K562 (cell line): ENCODE results near the gene BCORL1. TPM values are rescaled to one million over a fixed set of nuclear protein-coding genes. Genes with fewer than 3 reads are reported as not detected.

Experiments used
- ATAC-seq: fragments of 200-7000 bp; cut with Tn5 transposase; 3 replicates; pipeline ENCODE4 v1.9.1; 2020; ENCODE audit warnings: moderate library complexity
- BruUV-seq: library from RNA; stranded (reverse); fragments of 400-500 nt; replicated peaks from 2 replicates; lab custom pipeline; 2021; lab: Mats Ljungman, UMichigan
- CTCF ChIA-PET: fragments of 300-600 bp; formaldehyde crosslinking; extraction: SDS; loops from one replicate; lab custom pipeline; 2021; ENCODE audit warnings: low intra/inter-chr PET ratio; lab: Yijun Ruan, JAX
- POLR2A ChIA-PET: fragments of 300-600, 350-650 bp; sonication (Branson Sonifier 250); formaldehyde crosslinking; extraction: SDS; loops from one replicate; lab custom pipeline; 2021; ENCODE audit warnings: antibody characterized with exemption, inconsistent platforms; lab: Yijun Ruan, JAX
- DNase-seq, 4 experiments: peaks; one replicate each; pipeline versions ENCODE4 v3.0.0 to v3.0.0-alpha.2; 2011 to 2018; ENCODE audit warnings: low spot score in 3 of 4, mixed read lengths in 3 of 4; ENCODE audit errors: extremely low read depth in 1 of 4
- FAIRE-seq: peaks from 2 replicates; lab custom pipeline; 2011; peaks lifted over from hg19 to GRCh38; lab: Jason Lieb, UNC
- H2AFZ ChIP-seq: 2 replicates; pipeline ENCODE4 v1.6.0; 2011; ENCODE audit warnings: low read depth, low read length, control low read depth, inconsistent platforms
- H3K27ac ChIP-seq: fragments of 200-600 bp; 3 replicates; pipeline ENCODE4 v1.8.0; 2011; ENCODE audit warnings: low read depth, mild to moderate bottlenecking, control low read depth, inconsistent platforms, low read length, moderate library complexity, mixed read lengths; ENCODE audit errors: extremely low read depth
- H3K27me3 ChIP-seq, 2 experiments: fragments of 300-600 bp in 1 of 2; 2 replicates in 1 of 2; 3 replicates in 1 of 2; pipeline versions ENCODE4 v1.6.0 to v1.8.0; 2011; ENCODE audit warnings: inconsistent platforms in 2 of 2, low read length in 2 of 2, mild to moderate bottlenecking in 1 of 2, mixed read lengths in 1 of 2, moderate library complexity in 1 of 2; ENCODE audit not compliant: control insufficient read depth in 2 of 2, insufficient read depth in 2 of 2
- H3K36me3 ChIP-seq: fragments of 300-600 bp; 3 replicates; pipeline ENCODE4 v1.8.0; 2011; ENCODE audit warnings: mild to moderate bottlenecking, low read length, inconsistent platforms; ENCODE audit not compliant: control insufficient read depth, insufficient read depth
- H3K4me1 ChIP-seq, 2 experiments: fragments of 200-600 bp in 1 of 2; replicated peaks in 1 of 2; 2 replicates in 1 of 2; 3 replicates in 1 of 2; pipeline versions ENCODE4 v1.5.1 to v1.8.0; 2011; ENCODE audit warnings: inconsistent platforms in 2 of 2, low read length in 2 of 2, mild to moderate bottlenecking in 1 of 2, mixed read lengths in 1 of 2, moderate library complexity in 1 of 2; ENCODE audit not compliant: control insufficient read depth in 2 of 2, insufficient read depth in 2 of 2
- H3K4me2 ChIP-seq: 2 replicates; pipeline ENCODE4 v1.6.1; 2011; ENCODE audit warnings: low read length, control low read depth, inconsistent platforms, mixed read lengths; ENCODE audit not compliant: insufficient read depth
- H3K4me3 ChIP-seq: fragments of 200-600 bp; sonication (generic), shearing (Covaris generic); 2 replicates; pipeline ENCODE4 v1.5.1; 2016; ENCODE audit warnings: control low read depth, inconsistent platforms
- H3K79me2 ChIP-seq: fragments of 200-600 bp; 3 replicates; pipeline ENCODE4 v1.8.0; 2011; ENCODE audit warnings: low read length, inconsistent platforms; ENCODE audit not compliant: control insufficient read depth, insufficient read depth
- H3K9ac ChIP-seq, 2 experiments: 2 replicates each; pipeline versions ENCODE4 v1.6.0 to v1.6.1; 2011; ENCODE audit warnings: low read depth in 2 of 2, low read length in 2 of 2, control low read depth in 1 of 2, inconsistent platforms in 1 of 2, mild to moderate bottlenecking in 1 of 2, mixed read lengths in 1 of 2; ENCODE audit not compliant: insufficient read depth in 1 of 2
- H3K9me1 ChIP-seq: one replicate; pipeline ENCODE4 v1.6.0; 2011; ENCODE audit warnings: inconsistent platforms, mild to moderate bottlenecking, low read length, moderate library complexity; ENCODE audit not compliant: control insufficient read depth, insufficient read depth
- H3K9me3 ChIP-seq: replicated peaks from 2 replicates; pipeline ENCODE4 v1.5.1; 2011; ENCODE audit warnings: low read depth, low read length, inconsistent platforms; ENCODE audit not compliant: control insufficient read depth, insufficient read depth
- H4K20me1 ChIP-seq: replicated peaks from 2 replicates; pipeline ENCODE4 v1.6.1; 2011; ENCODE audit warnings: low read length, inconsistent platforms, mixed read lengths; ENCODE audit not compliant: control insufficient read depth, insufficient read depth
- CTBP1 ChIP-seq: fragments of 450-650 bp; IDR thresholded peaks from 2 replicates; pipeline ENCODE4 v1.6.1; 2016; ENCODE audit warnings: borderline replicate concordance
- FUS ChIP-seq: fragments of 200-400 bp; formaldehyde crosslinking; optimal IDR thresholded peaks from 2 replicates; pipeline ENCODE3; 2017; ENCODE audit warnings: low read depth, low read length
- L3MBTL2 ChIP-seq: fragments of 450-650 bp; IDR thresholded peaks from 2 replicates; pipeline ENCODE4 v1.6.1; 2016; ENCODE audit warnings: mild to moderate bottlenecking, moderate library complexity
- MEIS2 ChIP-seq: fragments of 450-650 bp; IDR thresholded peaks from 2 replicates; pipeline ENCODE4 v1.6.1; 2014; ENCODE audit warnings: mild to moderate bottlenecking; ENCODE audit not compliant: partially characterized antibody
- MYBL2 ChIP-seq, 2 experiments: fragments of 450-650 bp in 1 of 2; sonication (generic) in 1 of 2; formaldehyde crosslinking in 1 of 2; IDR thresholded peaks; 2 replicates each; pipeline versions ENCODE4 v1.6.1 to v1.8.1; 2017 to 2022; ENCODE audit warnings: borderline replicate concordance in 1 of 2, inconsistent platforms in 1 of 2, low read depth in 1 of 2, mild to moderate bottlenecking in 1 of 2, missing genetic modification reagents in 1 of 2, moderate library complexity in 1 of 2
- RBM14 ChIP-seq: fragments of 200-400 bp; formaldehyde crosslinking; IDR thresholded peaks from 2 replicates; pipeline ENCODE4 v1.6.1; 2018; ENCODE audit warnings: low read depth, mild to moderate bottlenecking, low read length, moderate library complexity, borderline replicate concordance; ENCODE audit not compliant: insufficient read depth
- ZNF134 ChIP-seq: fragments of 250-450 bp; sonication (Bioruptor Pico); conservative IDR thresholded peaks from 2 replicates; pipeline ENCODE4 v1.4.0; 2020
- WGBS: fragments of 100-300 bp; shearing (Covaris generic); methylation state at CpG from one replicate; pipeline ENCODE4 v1.1.6; 2016; ENCODE audit warnings: low coverage, mixed read lengths; ENCODE audit not compliant: insufficient coverage; ENCODE audit errors: missing lambda C conversion rate; 5-methylcytosine and 5-hydroxymethylcytosine counted together
- in situ Hi-C: fragments of 300-500 bp; cut with MboI; formaldehyde crosslinking; loops from 4 replicates; pipeline ENCODE4 v1.15.0; 2018; ENCODE audit warnings: inconsistent platforms, mixed read lengths
- intact Hi-C: fragments of 100-400 bp; cut with micrococcal nuclease; formaldehyde crosslinking; loops from 2 replicates; pipeline ENCODE4 v1.14.2; 2022
- polyA plus RNA-seq, 8 experiments: library from polyadenylated mRNA; depleted of rRNA in 4 of 8; stranded (reverse) in 5 of 8; unstranded in 3 of 8; fragments of >200 nt; fragmentation: Nextera tagmentation in 2 of 8; fragmentation: Illumina TruSeq in 1 of 8; extraction: Ambion mirVana in 2 of 8; extraction: Trizol in 1 of 8; gene quantifications; 2 replicates each; pipeline versions ENCODE4 v1.2.1 to v1.2.3, GENCODE V29; 2011 to 2014; ENCODE audit warnings: inconsistent platforms in 1 of 8, missing spikeins in 1 of 8
- total RNA-seq, 7 experiments: library from RNA; depleted of rRNA in 6 of 7; stranded (reverse); fragments of >200 nt in 6 of 7; fragmentation: Illumina TruSeq in 2 of 7; extraction: Trizol in 2 of 7; gene quantifications; 2 replicates each; pipeline versions ENCODE4 v1.2.1 to v1.2.3, GENCODE V29; 2011 to 2021; ENCODE audit warnings: low replicate concordance in 1 of 7
- TF ChIP-seq, protein P1 (sequence below): fragments of 250-450 bp; sonication (Bioruptor Pico); IDR thresholded peaks from 2 replicates; pipeline ENCODE4 v1.4.0; 2020; ENCODE audit warnings: mild to moderate bottlenecking
- TF ChIP-seq, protein P2 (sequence below): fragments of 450-650 bp; IDR thresholded peaks from 2 replicates; pipeline ENCODE4 v1.6.1; 2016; ENCODE audit warnings: mild to moderate bottlenecking, moderate library complexity

BCORL1 gene
- total and polyA plus RNA-seq, 9 of the 15 experiments (the other 6 are each of a cell fraction or from before 2014, with no cell fraction given): 0.48 to 29.6 (median 2.1) TPM

DNA sequence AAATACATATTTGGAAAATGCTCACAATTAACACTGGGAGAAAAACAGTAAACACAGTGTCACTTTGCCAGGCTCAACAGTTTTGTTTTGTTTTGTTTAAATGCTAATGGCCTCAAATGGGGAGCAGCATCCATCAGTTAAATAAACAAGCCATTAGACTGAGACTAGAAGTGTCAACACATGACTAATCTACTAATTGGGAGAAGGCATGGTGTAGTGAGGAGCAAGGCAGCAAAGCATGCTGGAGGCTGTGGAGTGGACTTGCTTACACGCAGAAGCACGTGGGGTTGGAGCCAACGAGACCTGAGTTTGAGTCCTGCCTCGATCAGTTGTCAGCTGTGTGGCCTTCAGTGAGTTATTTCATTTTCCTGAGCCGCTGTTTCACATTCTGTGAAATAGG lies 47.5 kb upstream of the BCORL1 start:
- no peak overlapping the region for H3K27ac ChIP-seq
- DNase-seq: no peak
- peaks cover 8 to 19% of the 10 kb centered on the region in 2 experiments; a peak in 4 of 5 replicates for H3K4me1 ChIP-seq
- ChIA-PET CTCF (no interaction called here), POLR2A (interaction anchor here (1.1 kb wide), 1 partner anchor 26 kb away, joined by 3 read pairs; no protein-coding TSS in a partner anchor)
- H3K4me2 ChIP-seq: no peak overlapping the region
- no peaks in the 10 kb centered on the region for H3K9me3 ChIP-seq
- H4K20me1 ChIP-seq: no peaks in the 10 kb centered on the region
- 0 out of 4 replicates have a peak overlapping the region, but pooled peaks of 1 of the 2 experiments have one; percentile 45 for H3K9ac ChIP-seq
- no peaks in the 10 kb centered on the region for H3K27me3 ChIP-seq
- BruUV-seq: no TSS peak
- no peak for ATAC-seq
- 19% methylated on average over 5 of the region's 5 CpGs for WGBS
- H3K4me3 ChIP-seq: no peak overlapping the region
- H3K9me1 ChIP-seq: no peaks in the 10 kb centered on the region
- no peaks in the 10 kb centered on the region for H3K79me2 ChIP-seq
- no peak overlapping the region; the same call in 1 of the 2 replicates for H2AFZ ChIP-seq
- in situ Hi-C loops (no loop called here), intact Hi-C loops (no loop called here)
- peaks cover 5% of the 10 kb centered on the region; the same call in 1 of the 3 replicates for H3K36me3 ChIP-seq
- FAIRE-seq: no peak
- TF ChIP-seq L3MBTL2 (0 out of 2 replicates have a peak, but pooled peaks have one; percentile 27), MYBL2 (IDR thresholded peaks at IDR 0.05; ENCODE audit: low read depth) (no peak), MYBL2 (CRISPR knock-in tag; IDR thresholded peaks at IDR 0.05; ENCODE audit: borderline replicate concordance) (no peak), FUS (no peak), MEIS2 (peak; percentile 4), ZNF134 (CRISPR knock-in tag) (no peak), CTBP1 (no peak), RBM14 (no peak)
- TF ChIP-seq, protein P1, sequence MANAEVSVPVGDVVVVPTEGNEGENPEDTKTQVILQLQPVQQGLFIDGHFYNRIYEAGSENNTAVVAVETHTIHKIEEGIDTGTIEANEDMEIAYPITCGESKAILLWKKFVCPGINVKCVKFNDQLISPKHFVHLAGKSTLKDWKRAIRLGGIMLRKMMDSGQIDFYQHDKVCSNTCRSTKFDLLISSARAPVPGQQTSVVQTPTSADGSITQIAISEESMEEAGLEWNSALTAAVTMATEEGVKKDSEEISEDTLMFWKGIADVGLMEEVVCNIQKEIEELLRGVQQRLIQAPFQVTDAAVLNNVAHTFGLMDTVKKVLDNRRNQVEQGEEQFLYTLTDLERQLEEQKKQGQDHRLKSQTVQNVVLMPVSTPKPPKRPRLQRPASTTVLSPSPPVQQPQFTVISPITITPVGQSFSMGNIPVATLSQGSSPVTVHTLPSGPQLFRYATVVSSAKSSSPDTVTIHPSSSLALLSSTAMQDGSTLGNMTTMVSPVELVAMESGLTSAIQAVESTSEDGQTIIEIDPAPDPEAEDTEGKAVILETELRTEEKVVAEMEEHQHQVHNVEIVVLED (CRISPR knock-in tag): no peak
- TF ChIP-seq, protein P2, sequence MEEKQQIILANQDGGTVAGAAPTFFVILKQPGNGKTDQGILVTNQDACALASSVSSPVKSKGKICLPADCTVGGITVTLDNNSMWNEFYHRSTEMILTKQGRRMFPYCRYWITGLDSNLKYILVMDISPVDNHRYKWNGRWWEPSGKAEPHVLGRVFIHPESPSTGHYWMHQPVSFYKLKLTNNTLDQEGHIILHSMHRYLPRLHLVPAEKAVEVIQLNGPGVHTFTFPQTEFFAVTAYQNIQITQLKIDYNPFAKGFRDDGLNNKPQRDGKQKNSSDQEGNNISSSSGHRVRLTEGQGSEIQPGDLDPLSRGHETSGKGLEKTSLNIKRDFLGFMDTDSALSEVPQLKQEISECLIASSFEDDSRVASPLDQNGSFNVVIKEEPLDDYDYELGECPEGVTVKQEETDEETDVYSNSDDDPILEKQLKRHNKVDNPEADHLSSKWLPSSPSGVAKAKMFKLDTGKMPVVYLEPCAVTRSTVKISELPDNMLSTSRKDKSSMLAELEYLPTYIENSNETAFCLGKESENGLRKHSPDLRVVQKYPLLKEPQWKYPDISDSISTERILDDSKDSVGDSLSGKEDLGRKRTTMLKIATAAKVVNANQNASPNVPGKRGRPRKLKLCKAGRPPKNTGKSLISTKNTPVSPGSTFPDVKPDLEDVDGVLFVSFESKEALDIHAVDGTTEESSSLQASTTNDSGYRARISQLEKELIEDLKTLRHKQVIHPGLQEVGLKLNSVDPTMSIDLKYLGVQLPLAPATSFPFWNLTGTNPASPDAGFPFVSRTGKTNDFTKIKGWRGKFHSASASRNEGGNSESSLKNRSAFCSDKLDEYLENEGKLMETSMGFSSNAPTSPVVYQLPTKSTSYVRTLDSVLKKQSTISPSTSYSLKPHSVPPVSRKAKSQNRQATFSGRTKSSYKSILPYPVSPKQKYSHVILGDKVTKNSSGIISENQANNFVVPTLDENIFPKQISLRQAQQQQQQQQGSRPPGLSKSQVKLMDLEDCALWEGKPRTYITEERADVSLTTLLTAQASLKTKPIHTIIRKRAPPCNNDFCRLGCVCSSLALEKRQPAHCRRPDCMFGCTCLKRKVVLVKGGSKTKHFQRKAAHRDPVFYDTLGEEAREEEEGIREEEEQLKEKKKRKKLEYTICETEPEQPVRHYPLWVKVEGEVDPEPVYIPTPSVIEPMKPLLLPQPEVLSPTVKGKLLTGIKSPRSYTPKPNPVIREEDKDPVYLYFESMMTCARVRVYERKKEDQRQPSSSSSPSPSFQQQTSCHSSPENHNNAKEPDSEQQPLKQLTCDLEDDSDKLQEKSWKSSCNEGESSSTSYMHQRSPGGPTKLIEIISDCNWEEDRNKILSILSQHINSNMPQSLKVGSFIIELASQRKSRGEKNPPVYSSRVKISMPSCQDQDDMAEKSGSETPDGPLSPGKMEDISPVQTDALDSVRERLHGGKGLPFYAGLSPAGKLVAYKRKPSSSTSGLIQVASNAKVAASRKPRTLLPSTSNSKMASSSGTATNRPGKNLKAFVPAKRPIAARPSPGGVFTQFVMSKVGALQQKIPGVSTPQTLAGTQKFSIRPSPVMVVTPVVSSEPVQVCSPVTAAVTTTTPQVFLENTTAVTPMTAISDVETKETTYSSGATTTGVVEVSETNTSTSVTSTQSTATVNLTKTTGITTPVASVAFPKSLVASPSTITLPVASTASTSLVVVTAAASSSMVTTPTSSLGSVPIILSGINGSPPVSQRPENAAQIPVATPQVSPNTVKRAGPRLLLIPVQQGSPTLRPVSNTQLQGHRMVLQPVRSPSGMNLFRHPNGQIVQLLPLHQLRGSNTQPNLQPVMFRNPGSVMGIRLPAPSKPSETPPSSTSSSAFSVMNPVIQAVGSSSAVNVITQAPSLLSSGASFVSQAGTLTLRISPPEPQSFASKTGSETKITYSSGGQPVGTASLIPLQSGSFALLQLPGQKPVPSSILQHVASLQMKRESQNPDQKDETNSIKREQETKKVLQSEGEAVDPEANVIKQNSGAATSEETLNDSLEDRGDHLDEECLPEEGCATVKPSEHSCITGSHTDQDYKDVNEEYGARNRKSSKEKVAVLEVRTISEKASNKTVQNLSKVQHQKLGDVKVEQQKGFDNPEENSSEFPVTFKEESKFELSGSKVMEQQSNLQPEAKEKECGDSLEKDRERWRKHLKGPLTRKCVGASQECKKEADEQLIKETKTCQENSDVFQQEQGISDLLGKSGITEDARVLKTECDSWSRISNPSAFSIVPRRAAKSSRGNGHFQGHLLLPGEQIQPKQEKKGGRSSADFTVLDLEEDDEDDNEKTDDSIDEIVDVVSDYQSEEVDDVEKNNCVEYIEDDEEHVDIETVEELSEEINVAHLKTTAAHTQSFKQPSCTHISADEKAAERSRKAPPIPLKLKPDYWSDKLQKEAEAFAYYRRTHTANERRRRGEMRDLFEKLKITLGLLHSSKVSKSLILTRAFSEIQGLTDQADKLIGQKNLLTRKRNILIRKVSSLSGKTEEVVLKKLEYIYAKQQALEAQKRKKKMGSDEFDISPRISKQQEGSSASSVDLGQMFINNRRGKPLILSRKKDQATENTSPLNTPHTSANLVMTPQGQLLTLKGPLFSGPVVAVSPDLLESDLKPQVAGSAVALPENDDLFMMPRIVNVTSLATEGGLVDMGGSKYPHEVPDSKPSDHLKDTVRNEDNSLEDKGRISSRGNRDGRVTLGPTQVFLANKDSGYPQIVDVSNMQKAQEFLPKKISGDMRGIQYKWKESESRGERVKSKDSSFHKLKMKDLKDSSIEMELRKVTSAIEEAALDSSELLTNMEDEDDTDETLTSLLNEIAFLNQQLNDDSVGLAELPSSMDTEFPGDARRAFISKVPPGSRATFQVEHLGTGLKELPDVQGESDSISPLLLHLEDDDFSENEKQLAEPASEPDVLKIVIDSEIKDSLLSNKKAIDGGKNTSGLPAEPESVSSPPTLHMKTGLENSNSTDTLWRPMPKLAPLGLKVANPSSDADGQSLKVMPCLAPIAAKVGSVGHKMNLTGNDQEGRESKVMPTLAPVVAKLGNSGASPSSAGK: 0 out of 2 replicates have a peak, but pooled peaks have one; percentile 11
